Psoas muscle (tissue), 8 donors: ENCODE measurements around the gene CIDEB. TPM values are rescaled to one million over a fixed set of nuclear protein-coding genes. Genes with fewer than 3 reads are reported as not detected.

ENCODE experiments used
- ATAC-seq, 4 donors: fragments of 200-7000 bp; cut with Tn5 transposase; one replicate each; pipeline ENCODE4 v1.9.1; 2020; ENCODE audit warnings: moderate library complexity in 3 of 4, mild to moderate bottlenecking in 2 of 4
- DNase-seq, 2 donors: peaks; one replicate each; pipeline ENCODE4 v3.0.0-alpha.2; 2020
- H3K27ac ChIP-seq: fragments of 200-600 bp; one replicate; pipeline ENCODE4 v1.8.0; 2022
- H3K27me3 ChIP-seq, 3 donors: fragments of 200-600 bp in 1 of 3; one replicate each; pipeline versions ENCODE4 v1.6.1 to v1.8.0; 2013 to 2022; ENCODE audit warnings: low read length in 2 of 3, mild to moderate bottlenecking in 2 of 3, moderate library complexity in 1 of 3; ENCODE audit not compliant: insufficient read depth in 3 of 3
- H3K36me3 ChIP-seq, 2 donors: fragments of 200-600 bp in 1 of 2; one replicate each; pipeline versions ENCODE4 v1.6.1 to v1.8.0; 2013 to 2022; ENCODE audit warnings: low read depth in 1 of 2, mild to moderate bottlenecking in 1 of 2, moderate library complexity in 1 of 2; ENCODE audit not compliant: insufficient read depth in 1 of 2
- H3K4me1 ChIP-seq: fragments of 200-600 bp; one replicate; pipeline ENCODE4 v1.8.0; 2022
- H3K4me3 ChIP-seq: fragments of 200-600 bp; one replicate; pipeline ENCODE4 v1.8.0; 2022; ENCODE audit warnings: mild to moderate bottlenecking
- H3K9me3 ChIP-seq: fragments of 200-600 bp; one replicate; pipeline ENCODE4 v1.8.0; 2022
- CTCF ChIP-seq: fragments of 200-600 bp; IDR thresholded peaks from one replicate; pipeline ENCODE4 v1.8.0; 2022; ENCODE audit warnings: antibody characterized with exemption
- WGBS, 3 donors: extraction: QIAGEN DNeasy Blood & Tissue Kit; methylation state at CpG; one replicate each; pipeline versions ENCODE4 v1.1.6 to v1.1.7; 2013; 5-methylcytosine and 5-hydroxymethylcytosine counted together
- intact Hi-C, 2 donors: fragments of 100-400 bp; cut with DNase I; formaldehyde crosslinking; loops; one replicate each; pipeline versions ENCODE4 v1.11.0 to v1.14.2; 2022
- polyA plus RNA-seq, 3 donors: library from polyadenylated mRNA; stranded (reverse); fragments of 200-250 nt; gene quantifications; one replicate each; pipeline ENCODE4 v1.2.3, GENCODE V29; 2013
- total RNA-seq, 4 donors: library from RNA; stranded (reverse); fragmentation: NEBNext Ultra II Directional in 2 of 4; extraction: Animal tissue kit (Norgen Biotek cat#: 25700) in 2 of 4; gene quantifications; one replicate each; pipeline versions ENCODE4 v1.2.1 to v1.2.4, GENCODE V29; 2021 to 2023
- donor health status: healthy with polysubstance abuse.
- donor health status: DM: no; HTN: no; CAD: no; lungs with moderate emphysema.
- donor health status: Bipolar disorder and iron deficiency.
- donor health status: healthy.
- donor health status: DM: yes; HTN: yes; CAD: no.
- donor health status: DM: no; HTN: no; CAD: no.
- donor health status: DM: no; HTN: no; CAD: no.
- donor health status: DM: yes; HTN: yes; CAD: no.

CIDEB gene
- total and polyA plus RNA-seq, 7 donors, result 0.95 to 2.5 (median 1.7) TPM

- ATAC-seq (no peak), DNase-seq (no peak)
- Histone ChIP-seq H3K9me3 (no peaks in the 10 kb centered on the region), H3K27me3 (peaks cover 0 to 34% (median 0%) of the 10 kb centered on the region in 3 donors), H3K27ac (no peak overlapping the region), H3K4me1 (no peaks in the 10 kb centered on the region), H3K36me3 (no peaks in the 10 kb centered on the region), H3K4me3 (no peak overlapping the region)
- no peak for TF ChIP-seq CTCF
- intact Hi-C loops, result no loop called here
- WGBS, 3 donors, result 56 to 76% (median 70%) methylated on average over 4 to 5 of the region's 5 CpGs
These were observed 46.0 kb upstream of the CIDEB start for GRCh38 chr14:24353559-24354481.

GRCh38 chr14:24351517-24351916 lies 43.7 kb upstream of the CIDEB start:
- H3K4me3 ChIP-seq, result no peak overlapping the region
- ATAC-seq, result peak in 2 of 4 donors; percentile 27 to 48
- TF ChIP-seq CTCF, result no peak
- WGBS, 3 donors, result 11 to 16% (median 12%) methylated on average over 4 of the region's 4 CpGs
- no peak for DNase-seq
- H3K4me1 ChIP-seq, result no peaks in the 10 kb centered on the region
- no peaks in the 10 kb centered on the region for H3K36me3 ChIP-seq
- peaks cover 0 to 34% (median 0%) of the 10 kb centered on the region in 3 donors for H3K27me3 ChIP-seq
- no peaks in the 10 kb centered on the region for H3K9me3 ChIP-seq
- intact Hi-C loops, result no loop called here
- H3K27ac ChIP-seq, result no peak overlapping the region

DNA sequence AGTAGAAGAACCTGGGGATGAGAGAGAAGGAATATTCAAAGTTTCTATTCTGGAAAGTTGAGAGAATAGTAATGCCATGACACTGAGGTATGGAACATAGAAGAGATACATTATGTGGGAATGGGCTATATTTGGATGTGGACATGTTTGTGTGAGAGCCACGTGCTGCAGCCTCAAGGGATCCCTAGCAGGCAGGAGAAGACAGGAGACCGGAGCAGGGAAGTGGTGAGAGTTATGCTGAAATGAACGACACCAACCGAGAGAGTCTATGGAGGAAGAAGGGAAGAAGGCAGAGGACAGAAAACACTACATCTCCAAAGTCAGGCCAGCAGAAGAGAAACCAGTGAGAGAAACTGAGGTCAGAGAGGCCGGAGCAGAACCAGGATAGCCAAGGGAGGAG lies 42.0 kb upstream of the CIDEB start:
- H3K27ac ChIP-seq, result no peak overlapping the region
- H3K27me3 ChIP-seq, result peaks cover 0 to 46% (median 0%) of the 10 kb centered on the region in 3 donors
- H3K4me3 ChIP-seq, result no peak overlapping the region
- no peaks in the 10 kb centered on the region for H3K4me1 ChIP-seq
- no peak for TF ChIP-seq CTCF
- H3K36me3 ChIP-seq, result no peaks in the 10 kb centered on the region
- WGBS, 3 donors, result 52 to 66% (median 66%) methylated on average over 5 of the region's 5 CpGs
- no peaks in the 10 kb centered on the region for H3K9me3 ChIP-seq
- ATAC-seq (no peak), DNase-seq (no peak)
- intact Hi-C loops, result no loop called here

GRCh38 chr14:24348186-24348585 lies 40.4 kb upstream of the CIDEB start:
- Histone ChIP-seq H3K27me3 (peaks cover 0 to 51% (median 0%) of the 10 kb centered on the region in 3 donors), H3K4me3 (no peak overlapping the region), H3K27ac (no peak overlapping the region), H3K4me1 (no peaks in the 10 kb centered on the region), H3K36me3 (no peaks in the 10 kb centered on the region), H3K9me3 (no peaks in the 10 kb centered on the region)
- 83 to 93% (median 91%) methylated on average over 2 of the region's 2 CpGs for WGBS, 3 donors
- DNase-seq (no peak), ATAC-seq (no peak)
- no peak for TF ChIP-seq CTCF
- intact Hi-C loops, result no loop called here
